ENCODE measurements around the gene PTCH1.

The PTCH1 gene

GRCh38 chr9:95516734-95517558 lies at the start of gene PTCH1:
Gene PTCH1, minus strand, starts transcription at chr9:95516971.
- DNase-seq (ENCODE audit: low read depth in 2 of 2, low spot score in 1 of 2) = no peak

GRCh38 chr9:95565982-95566381 lies 49.2 kb upstream of the PTCH1 start:
- no peak for DNase-seq (ENCODE audit: low read depth in 2 of 2, low spot score in 1 of 2)

DNA sequence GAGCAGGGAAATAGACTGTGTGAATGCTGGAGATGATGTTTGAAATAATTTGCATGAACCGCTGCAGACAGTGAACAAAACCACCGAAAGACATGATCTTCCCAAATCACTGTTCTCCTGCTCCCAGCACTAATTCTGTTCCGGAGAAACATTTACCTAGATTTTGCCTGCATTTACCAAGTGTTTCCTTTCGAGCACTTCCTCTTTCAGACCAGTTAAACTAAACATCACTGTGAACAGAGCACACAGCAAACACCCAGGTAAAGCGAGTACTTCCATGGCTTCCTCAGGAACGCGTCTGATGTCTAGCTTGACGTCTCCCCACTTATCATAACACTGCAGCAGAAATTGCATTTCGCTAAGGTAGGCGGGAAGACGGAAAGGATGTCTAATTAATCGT lies 45.1 kb upstream of the PTCH1 start:
- no peak for DNase-seq (ENCODE audit: low read depth in 2 of 2, low spot score in 1 of 2)

GRCh38 chr9:95557142-95557541 lies 40.4 kb upstream of the PTCH1 start:
- DNase-seq (ENCODE audit: low read depth in 2 of 2, low spot score in 1 of 2) = no peak

DNA sequence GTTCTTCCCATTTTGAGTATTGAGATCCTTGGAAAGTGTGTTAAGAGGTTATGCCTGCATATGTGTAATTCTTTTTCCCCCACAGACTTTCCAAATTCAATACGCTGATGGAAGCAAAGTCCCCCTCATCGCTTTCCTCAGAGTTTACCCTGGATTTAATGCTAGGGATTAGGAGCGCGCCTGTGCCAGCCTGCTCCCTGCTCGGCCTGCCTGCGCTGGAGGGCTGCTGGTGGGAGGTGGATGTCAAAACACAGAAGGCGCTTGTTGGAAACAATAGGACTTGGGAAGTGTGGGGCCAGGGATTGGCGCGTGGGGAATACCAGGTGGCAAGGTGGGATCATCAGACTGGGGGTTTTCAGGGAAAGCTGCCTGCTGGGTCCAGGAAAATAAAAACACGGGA lies 39.8 kb upstream of the PTCH1 start:
- no peak for DNase-seq (ENCODE audit: low read depth in 2 of 2, low spot score in 1 of 2)

DNA sequence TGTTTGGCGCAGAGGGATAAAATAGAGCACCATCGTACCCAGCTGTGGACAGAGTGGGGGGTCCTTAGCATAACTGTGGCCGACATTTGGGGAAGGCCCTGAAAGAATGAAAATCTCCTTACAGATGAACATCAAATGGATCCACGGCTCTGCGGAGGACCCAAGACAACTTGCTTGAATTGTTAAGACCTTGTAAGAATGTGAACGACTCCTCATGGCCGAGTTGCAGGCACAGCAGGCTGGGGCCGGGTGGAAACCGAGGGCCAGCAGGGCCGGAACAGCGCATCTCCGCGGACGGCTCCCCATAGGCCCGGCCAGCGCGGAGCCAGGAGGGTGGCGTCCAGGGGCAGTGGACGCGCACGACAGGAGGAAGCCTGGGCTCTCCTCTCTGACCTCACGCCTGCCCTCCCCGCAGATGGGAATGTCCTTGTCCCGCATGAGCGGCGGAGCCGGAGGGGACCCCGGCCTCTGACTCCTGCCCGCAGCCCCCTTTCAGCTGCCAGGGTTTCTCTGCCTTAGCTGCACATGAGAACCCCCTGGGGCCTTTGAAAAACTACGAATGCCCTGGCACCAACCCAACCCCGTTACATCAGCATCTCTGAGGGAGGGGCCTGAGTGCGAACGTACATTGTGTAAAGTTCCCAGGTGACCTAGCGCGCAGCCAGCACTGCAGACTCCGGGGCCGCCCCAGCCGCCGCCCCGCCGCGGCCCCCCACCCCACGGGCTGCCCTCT lies 36.2 kb upstream of the PTCH1 start:
- DNase-seq (ENCODE audit: low read depth in 2 of 2, low spot score in 1 of 2) = no peak

DNA sequence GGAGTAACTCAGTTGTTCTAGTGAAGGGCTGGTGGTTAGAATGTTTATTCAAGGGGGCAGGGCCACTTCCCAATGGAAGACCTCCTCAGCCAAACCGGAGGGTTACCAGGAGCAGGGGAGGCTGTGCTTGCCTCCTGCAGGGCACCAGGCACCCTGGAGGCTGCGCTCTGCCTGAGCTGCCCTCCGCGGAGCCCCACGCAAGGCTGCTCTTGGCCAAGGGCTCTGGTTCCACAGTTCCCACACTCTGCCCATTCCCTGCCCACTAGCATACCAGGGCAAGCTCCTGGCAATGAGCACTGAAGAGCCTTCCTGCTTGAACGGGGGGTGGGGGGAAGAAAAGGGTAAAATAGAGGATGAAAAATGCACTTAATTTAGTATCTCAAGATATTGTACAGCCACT lies 35.5 kb upstream of the PTCH1 start:
- no peak for DNase-seq (ENCODE audit: low read depth in 2 of 2, low spot score in 1 of 2)

- DNase-seq (ENCODE audit: low read depth in 2 of 2, low spot score in 1 of 2) = no peak
Observed at GRCh38 chr9:95551406-95551805, 34.6 kb upstream of the PTCH1 start.

DNA sequence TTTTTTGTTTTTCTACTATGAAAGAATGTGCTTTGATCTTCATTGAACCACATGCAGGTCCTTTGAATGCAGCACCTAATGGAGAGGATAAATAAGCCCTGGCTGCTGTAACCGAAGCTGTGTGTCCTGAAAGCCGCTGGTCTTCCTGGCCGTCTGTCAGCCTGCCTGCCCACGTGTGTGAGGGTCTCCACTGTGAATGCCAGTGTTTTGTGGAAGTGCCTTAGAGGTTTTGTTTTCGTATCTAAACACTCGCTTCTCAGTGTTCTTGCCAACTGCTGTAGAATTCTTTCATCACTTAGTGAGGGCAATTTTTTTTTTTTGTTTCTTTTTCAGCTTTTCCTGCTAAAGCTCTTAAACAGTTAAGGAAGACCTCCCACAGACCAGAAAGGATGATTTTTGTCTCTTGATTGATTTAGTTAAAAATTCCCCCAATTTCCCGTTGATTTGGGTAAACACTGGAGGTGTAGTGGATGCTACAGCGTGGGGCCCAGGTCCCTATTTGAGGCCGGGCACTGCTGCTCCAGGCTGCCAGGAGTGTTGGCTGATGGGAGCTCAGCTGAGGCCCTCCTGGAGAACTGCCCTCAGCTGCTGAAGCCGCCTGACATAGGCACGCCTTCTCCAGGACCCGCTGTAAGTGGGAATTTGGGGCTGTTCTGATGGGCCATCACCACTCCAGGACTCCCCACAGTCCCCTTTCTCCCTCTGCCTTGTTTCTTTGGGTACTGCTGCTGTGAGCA lies 29.2 kb upstream of the PTCH1 start:
- DNase-seq (ENCODE audit: low read depth in 2 of 2, low spot score in 1 of 2) = no peak

GRCh38 chr9:95533996-95534680 lies 17.4 kb upstream of the PTCH1 start:
- no peak for DNase-seq (ENCODE audit: low read depth in 2 of 2, low spot score in 1 of 2)

DNA sequence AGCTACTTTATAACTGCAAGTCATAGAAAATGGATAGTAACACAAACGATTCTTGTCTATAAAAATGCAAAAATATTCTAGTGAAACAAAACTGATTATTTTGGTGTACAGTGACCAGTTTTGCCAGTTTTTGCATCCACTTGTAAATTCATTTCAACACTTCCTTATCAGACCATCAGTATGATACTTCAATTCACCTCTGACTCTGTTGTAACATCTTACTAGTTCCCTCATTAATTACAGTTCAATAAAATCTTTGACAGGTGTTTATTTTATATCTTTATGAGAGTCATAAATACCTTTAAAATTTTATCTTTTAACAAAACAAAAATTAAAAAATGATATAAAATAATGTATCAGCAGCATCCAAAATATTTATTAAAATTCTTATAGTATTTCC lies 13.1 kb upstream of the PTCH1 start:
- no peak for DNase-seq (ENCODE audit: low read depth in 2 of 2, low spot score in 1 of 2)

GRCh38 chr9:95528908-95529502 lies 12.2 kb upstream of the PTCH1 start:
- DNase-seq (ENCODE audit: low read depth in 2 of 2, low spot score in 1 of 2) = no peak

DNA sequence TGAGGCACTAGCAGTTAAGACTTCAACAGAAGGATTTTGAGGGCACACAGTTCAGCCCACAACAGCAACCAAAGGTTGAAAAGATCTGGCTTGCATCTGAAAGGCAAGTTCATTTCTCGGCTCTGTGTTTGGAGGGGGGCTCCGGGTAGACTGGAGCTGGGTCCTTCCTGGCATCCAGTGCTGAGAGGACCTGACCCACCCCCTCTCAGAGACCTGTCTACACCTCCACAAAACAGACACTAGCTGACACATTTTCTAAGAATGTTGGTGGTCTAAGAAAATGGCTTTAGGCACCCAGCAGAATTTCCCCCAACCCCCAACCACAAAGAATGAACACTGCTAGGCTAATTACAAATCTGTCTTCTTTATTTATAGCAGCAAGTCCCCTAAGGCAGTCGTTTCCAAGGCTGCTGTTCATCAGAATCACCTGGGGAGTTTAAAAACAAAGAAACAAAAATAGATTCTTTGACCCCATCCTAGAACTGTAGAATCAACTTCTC lies 6.2 kb upstream of the PTCH1 start:
- DNase-seq (ENCODE audit: low read depth in 2 of 2, low spot score in 1 of 2) = no peak

DNA sequence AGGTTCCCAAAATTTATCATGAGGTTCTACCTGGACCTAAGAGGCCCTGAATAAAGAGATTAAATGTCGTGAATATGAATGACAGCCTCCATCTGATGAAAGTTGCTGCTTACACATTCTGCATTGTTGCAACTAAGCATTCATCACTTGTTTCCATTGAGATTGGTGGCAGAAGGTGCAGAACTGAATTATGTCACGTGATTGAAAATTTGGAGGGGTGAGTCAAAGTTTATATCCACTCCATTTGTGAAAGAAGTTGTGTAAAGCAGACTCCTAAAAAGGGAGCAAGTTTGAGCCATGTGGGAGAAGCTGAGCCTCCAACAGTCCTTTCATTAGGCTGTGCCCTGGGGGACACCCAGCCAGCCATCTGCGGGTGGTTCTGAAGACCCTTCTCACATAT lies 4.9 kb upstream of the PTCH1 start:
- DNase-seq (ENCODE audit: low read depth in 2 of 2, low spot score in 1 of 2) = no peak

DNA sequence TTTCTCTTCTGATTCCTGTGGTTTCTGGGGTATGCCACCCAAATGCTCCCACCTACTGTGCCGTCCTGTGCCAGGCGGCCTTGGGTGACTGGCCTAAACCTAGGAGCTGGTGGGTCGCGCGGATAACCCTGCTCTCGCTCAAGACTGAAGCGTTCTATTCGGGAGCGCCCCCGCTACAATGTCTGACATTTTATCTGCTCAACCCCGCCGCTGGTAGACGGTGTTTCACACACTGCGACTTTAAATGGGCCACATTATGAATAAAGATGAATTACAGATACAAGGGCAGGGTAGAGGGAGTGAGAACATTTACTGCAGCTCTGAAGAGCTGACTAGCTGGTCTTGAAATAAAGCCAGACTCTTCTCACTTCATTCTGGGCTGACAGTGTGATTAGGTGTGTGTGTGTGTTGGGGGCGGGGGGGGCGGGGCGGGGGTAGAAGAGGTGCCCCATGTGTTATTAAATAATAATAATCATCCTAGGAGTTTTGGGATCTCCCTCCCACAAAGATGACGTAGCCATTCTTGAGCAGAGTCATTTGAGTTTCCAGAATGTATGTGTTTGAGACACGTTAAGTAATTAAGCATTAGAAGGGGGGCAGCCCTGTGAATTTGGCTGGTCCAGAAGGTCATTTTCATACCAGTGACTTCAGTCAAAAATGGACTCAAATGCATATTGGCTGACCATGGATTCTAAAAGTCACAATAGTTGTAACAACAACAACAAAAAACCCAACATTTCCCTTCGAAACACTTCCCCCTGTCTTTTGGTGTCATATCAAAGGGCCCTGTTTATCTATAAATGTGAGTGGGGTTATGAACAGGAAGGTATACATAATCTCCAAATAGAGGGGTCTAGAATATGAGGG lies 1.0 kb upstream of the PTCH1 start:
- DNase-seq (ENCODE audit: low read depth in 2 of 2, low spot score in 1 of 2) = no peak

- DNase-seq (ENCODE audit: low read depth in 2 of 2, low spot score in 1 of 2) = no peak
Observed at GRCh38 chr9:95516221-95516733, 494 bp downstream of the PTCH1 start.

DNA sequence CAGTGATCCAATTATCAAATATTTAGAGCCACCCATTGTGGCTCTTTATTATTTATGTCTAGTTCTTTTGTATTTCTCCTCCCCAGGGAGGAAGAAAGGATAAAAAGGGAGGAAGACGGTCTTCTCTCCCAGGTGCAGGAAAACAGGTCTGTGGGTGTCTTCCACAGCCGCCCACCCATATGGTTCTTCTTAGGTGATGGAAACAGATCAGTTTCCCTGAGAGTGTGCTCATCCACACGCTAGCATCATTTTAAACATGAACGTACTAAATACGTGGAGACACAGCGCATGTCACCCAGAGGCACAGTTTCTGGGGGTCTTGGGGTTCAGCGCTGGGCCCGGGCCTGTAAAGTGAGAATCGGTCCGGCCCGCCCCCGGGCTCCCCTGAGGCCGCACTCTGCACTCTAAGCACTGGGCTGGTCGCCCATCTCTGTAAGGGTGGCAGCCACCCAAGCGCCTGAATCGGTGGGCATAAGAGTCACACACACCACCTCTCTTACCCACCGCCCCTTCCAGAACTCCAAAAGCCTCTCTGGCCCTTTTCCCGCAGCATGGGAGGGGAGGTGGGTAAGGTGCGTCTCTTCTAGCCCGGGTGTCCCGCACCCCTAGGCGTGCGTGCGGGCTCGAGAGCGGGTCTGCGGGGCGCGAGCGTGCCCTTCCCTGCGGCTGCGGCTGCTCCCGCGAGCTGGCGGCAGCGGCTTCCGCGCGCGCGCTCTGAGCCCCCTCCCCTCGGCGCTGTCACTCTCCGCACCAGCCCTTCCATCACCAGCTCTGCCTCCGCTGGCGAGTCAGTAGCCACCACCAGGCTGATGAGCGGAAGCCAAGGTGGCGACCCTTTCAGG lies 1.3 kb downstream of the PTCH1 start:
- DNase-seq (ENCODE audit: low read depth in 2 of 2, low spot score in 1 of 2) = no peak

- no peak for DNase-seq (ENCODE audit: low read depth in 2 of 2, low spot score in 1 of 2)
Observed at GRCh38 chr9:95514342-95514741, 2.4 kb downstream of the PTCH1 start.

DNA sequence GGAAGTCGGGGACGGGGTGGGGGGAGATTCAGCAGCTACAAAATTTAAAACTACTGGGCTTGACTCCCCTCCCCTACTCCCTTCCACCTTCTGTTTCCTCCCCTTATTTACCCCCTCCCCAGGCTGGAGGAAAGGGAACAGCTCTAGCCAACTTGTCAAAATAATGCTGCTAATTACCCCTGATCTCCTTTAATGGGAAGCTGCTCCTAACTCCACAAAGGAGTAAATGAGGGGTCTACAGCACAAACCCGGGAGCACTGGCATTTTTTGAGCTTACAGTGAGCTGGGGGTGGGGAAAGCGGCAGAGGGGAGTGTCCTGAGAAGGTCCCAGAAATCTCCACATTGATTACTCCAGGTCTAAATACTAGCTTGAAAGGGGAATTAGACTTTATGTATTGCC lies 3.1 kb downstream of the PTCH1 start:
- no peak for DNase-seq (ENCODE audit: low read depth in 2 of 2, low spot score in 1 of 2)

All from stimulated activated CD8-positive, alpha-beta memory T cell treated with anti-CD3 and anti-CD28 coated beads, Interleukin-4, amount 100 ng/mL, for 1 hour (primary cell).